Upper lobe of left lung (tissue), 6 donors: ENCODE results near the gene BANP. TPM values are rescaled to one million over a fixed set of nuclear protein-coding genes. Genes with fewer than 3 reads are reported as not detected.
"Not testable (repeated sequence)": the region's sequence is repeated elsewhere in the genome, so short reads cannot be mapped to it uniquely, and the experiment has no call there.

ENCODE experiments used
- ATAC-seq, 2 donors: fragments of 200-7000 bp; cut with Tn5 transposase; one replicate each; pipeline ENCODE4 v1.9.1; 2022; ENCODE audit warnings: mild to moderate bottlenecking in 2 of 2, moderate library complexity in 2 of 2; ENCODE audit not compliant: low FRiP score in 2 of 2
- DNase-seq, 2 donors: peaks; one replicate each; pipeline ENCODE4 v3.0.0-alpha.2; 2019 to 2020
- H3K27ac ChIP-seq, 4 donors: fragments of 200-600 bp; sonication (generic); one replicate each; pipeline ENCODE4 v1.5.1; 2016 to 2019
- H3K27me3 ChIP-seq, 4 donors: fragments of 200-600 bp; sonication (generic); one replicate each; pipeline ENCODE4 v1.5.1; 2017 to 2019
- H3K36me3 ChIP-seq, 4 donors: fragments of 200-600 bp; sonication (generic); one replicate each; pipeline ENCODE4 v1.5.1; 2016 to 2019
- H3K4me1 ChIP-seq, 4 donors: fragments of 200-600 bp; sonication (generic); one replicate each; pipeline ENCODE4 v1.5.1; 2018 to 2019
- H3K4me3 ChIP-seq, 4 donors: fragments of 200-600 bp; sonication (generic); one replicate each; pipeline ENCODE4 v1.5.1; 2017 to 2019; ENCODE audit warnings: mild to moderate bottlenecking in 2 of 4, moderate library complexity in 1 of 4
- H3K9me3 ChIP-seq, 4 donors: fragments of 200-600 bp; sonication (generic); one replicate each; pipeline ENCODE4 v1.5.1; 2018 to 2019
- CTCF ChIP-seq, 6 experiments: fragments of 450-650 bp in 4 of 6; fragments of 200-600 bp in 2 of 6; sonication (generic) in 2 of 6; IDR thresholded peaks; one replicate each; pipeline ENCODE4 v1.5.1; 2016 to 2019; ENCODE audit warnings: antibody characterized with exemption in 6 of 6
- EP300 ChIP-seq, 4 donors: sonication (generic); formaldehyde crosslinking; IDR thresholded peaks; one replicate each; pipeline ENCODE4 v1.5.1; 2017; ENCODE audit warnings: antibody characterized with exemption in 4 of 4, control low read depth in 2 of 4
- POLR2A ChIP-seq, 4 donors: fragments of 450-650 bp; IDR thresholded peaks; one replicate each; pipeline ENCODE4 v1.5.1; 2016 to 2017; ENCODE audit warnings: antibody characterized with exemption in 4 of 4, mild to moderate bottlenecking in 2 of 4
- POLR2AphosphoS5 ChIP-seq, 2 donors: sonication (generic); formaldehyde crosslinking; IDR thresholded peaks; one replicate each; pipeline ENCODE4 v1.5.1; 2017; ENCODE audit warnings: antibody characterized with exemption in 2 of 2
- WGBS, 2 donors: methylation state at CpG; one replicate each; pipeline ENCODE4 v1.1.5; 2017 to 2018; 5-methylcytosine and 5-hydroxymethylcytosine counted together
- total RNA-seq, 6 donors: library from RNA; depleted of rRNA in 4 of 6; stranded (reverse); fragments of >200 nt in 4 of 6; gene quantifications; one replicate each; pipeline versions ENCODE4 v1.1.0 to v1.2.1, GENCODE V29; 2016 to 2021
- donor health status: DM: no; HTN: no; CAD: no; lungs with moderate emphysema.
- donor health status: DM: no; HTN: yes; CAD: no; lungs with severe emphysema.

BANP gene
- total RNA-seq, 6 donors from 2014 or later: 15.2 to 47.1 (median 24.4) TPM

DNA sequence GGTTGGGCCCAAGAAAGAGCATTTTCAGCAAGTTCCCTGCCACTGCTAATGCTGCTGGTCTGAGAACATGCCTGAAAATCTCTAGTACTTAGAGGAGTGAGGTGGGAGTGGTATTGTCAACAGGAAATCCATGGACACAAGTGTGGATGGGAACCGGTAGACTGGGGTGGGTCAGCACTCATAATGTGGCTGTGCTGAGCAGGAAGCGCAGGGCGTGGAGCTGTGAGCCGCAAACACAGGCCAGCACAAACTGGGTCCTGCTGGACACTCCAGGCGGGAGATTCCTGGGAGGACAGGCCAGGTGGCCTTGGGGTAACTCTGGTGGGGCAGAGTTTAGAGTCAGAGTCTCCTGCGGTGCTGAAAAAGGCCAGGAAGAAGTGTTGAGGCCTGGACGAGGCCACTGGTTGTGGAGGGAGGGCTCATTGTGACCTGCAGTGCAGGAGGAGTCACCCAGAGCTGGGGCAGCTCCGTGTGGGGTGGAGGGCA, 62.6 kb downstream of the BANP start:
- no peaks in the 10 kb centered on the region for H3K27me3 ChIP-seq
- H3K27ac ChIP-seq: peak overlapping the region in 1 of 4 donors; percentile 54
- DNase-seq (peak; percentile 20 to 50), ATAC-seq (peak in 1 of 2 donors; percentile 45)
- peaks cover 0 to 17% (median 10%) of the 10 kb centered on the region in 4 donors for H3K4me1 ChIP-seq
- 74 to 81% methylated on average over 8 of the region's 8 CpGs for WGBS, 2 donors
- peaks cover 0 to 41% (median 18%) of the 10 kb centered on the region in 4 donors for H3K36me3 ChIP-seq
- TF ChIP-seq EP300 (IDR thresholded peaks at IDR 0.05): no peak
- no peak for TF ChIP-seq POLR2AphosphoS5 (IDR thresholded peaks at IDR 0.05)
- no peak for TF ChIP-seq CTCF (IDR thresholded peaks at IDR 0.05)
- TF ChIP-seq POLR2A (IDR thresholded peaks at IDR 0.05): no peak
- H3K4me3 ChIP-seq: no peak overlapping the region
- no peaks in the 10 kb centered on the region for H3K9me3 ChIP-seq

GRCh38 chr16:88014252-88014781, 63.1 kb downstream of the BANP start:
- Histone ChIP-seq H3K4me3 (no peak overlapping the region), H3K4me1 (peaks cover 0 to 17% (median 10%) of the 10 kb centered on the region in 4 donors), H3K27ac (peak overlapping the region in 1 of 4 donors; percentile 54), H3K36me3 (peaks cover 0 to 40% (median 20%) of the 10 kb centered on the region in 4 donors), H3K9me3 (no peaks in the 10 kb centered on the region), H3K27me3 (no peaks in the 10 kb centered on the region)
- 63 to 72% methylated on average over 5 to 10 of the region's 10 CpGs for WGBS, 2 donors
- ATAC-seq (peak in 1 of 2 donors; percentile 20), DNase-seq (peak in 1 of 2 donors; percentile 30)
- TF ChIP-seq CTCF (IDR thresholded peaks at IDR 0.05) (no peak), POLR2AphosphoS5 (IDR thresholded peaks at IDR 0.05) (no peak), EP300 (IDR thresholded peaks at IDR 0.05) (no peak), POLR2A (IDR thresholded peaks at IDR 0.05) (no peak)

DNA sequence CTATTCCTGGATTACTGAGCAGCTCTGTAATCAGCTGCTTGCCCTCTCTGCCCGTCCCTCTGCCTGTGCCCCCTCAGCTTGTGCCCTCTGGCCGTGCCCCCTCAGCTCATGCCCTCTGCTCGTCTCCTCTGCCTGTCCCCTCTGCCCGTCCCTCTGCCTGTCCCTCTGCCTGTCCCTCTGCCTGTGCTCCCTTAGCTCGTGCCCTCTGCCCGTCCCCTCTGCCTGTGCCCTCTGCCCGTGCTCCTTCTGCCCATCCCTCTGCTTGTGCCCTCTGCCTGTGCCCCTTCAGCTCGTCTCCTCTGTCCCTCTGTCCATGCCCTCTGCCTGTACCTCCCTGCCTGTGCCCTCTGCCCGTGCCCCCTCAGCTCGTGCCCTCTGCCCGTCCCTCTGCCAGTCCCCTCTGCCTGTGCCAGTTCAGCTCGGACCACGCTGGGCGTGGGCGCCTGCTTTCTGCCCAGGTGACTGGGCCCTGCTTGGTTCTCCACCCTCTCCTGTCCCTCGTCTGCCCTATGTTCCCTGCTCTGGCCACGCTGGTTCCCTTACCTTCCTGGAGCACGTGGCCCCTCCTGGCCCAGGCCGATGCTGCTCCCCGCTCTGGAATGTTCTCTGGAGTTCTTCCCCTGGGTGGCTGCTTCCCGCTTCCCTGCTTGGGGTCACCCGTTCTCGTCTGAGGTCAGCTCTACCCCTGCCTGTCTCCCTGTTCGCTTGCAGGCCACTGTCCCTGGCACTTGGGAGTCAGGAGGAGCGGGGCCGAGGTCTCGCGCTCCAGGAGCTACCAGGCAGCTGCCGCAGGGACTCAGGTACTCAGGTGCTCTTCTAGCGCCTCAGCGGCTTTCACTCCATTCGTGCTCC, 63.9 kb downstream of the BANP start:
- no peaks in the 10 kb centered on the region for H3K27me3 ChIP-seq
- H3K27ac ChIP-seq: no peak overlapping the region
- ATAC-seq (no peak), DNase-seq (peak in 1 of 2 donors; percentile 78)
- H3K36me3 ChIP-seq: peaks cover 0 to 40% (median 20%) of the 10 kb centered on the region in 4 donors
- H3K4me3 ChIP-seq: no peak overlapping the region
- H3K4me1 ChIP-seq: peaks cover 0 to 17% (median 10%) of the 10 kb centered on the region in 4 donors
- TF ChIP-seq EP300 (IDR thresholded peaks at IDR 0.05) (no peak), CTCF (IDR thresholded peaks at IDR 0.05) (no peak), POLR2AphosphoS5 (IDR thresholded peaks at IDR 0.05) (no peak), POLR2A (IDR thresholded peaks at IDR 0.05) (no peak)
- H3K9me3 ChIP-seq: no peaks in the 10 kb centered on the region
- 89 to 91% methylated on average over 18 to 20 of the region's 32 CpGs for whole genome bisulfite sequencing, 2 donors

DNA sequence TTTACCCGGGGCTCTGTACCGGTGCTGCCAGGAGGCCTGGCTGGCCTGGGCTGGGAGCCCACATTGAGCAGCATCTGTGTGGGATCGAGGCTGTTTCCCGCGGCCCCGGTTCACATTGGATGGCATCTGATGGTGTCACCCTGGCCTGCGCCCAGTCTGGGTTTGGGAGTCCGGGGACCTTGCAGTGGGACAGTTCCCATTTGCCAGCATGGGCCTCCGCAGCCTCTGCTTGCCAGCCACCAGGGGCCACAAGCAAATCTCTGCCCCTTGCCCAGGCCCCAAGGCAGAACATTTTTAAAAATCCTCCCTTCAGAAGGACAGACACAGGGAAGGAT, 64.5 kb downstream of the BANP start:
- TF ChIP-seq POLR2A (IDR thresholded peaks at IDR 0.05) (no peak), CTCF (IDR thresholded peaks at IDR 0.05) (no peak), POLR2AphosphoS5 (IDR thresholded peaks at IDR 0.05) (no peak), EP300 (IDR thresholded peaks at IDR 0.05) (no peak)
- peaks cover 0 to 17% (median 10%) of the 10 kb centered on the region in 4 donors for H3K4me1 ChIP-seq
- DNase-seq (no peak), ATAC-seq (no peak)
- no peaks in the 10 kb centered on the region for H3K27me3 ChIP-seq
- H3K27ac ChIP-seq: no peak overlapping the region
- no peak overlapping the region for H3K4me3 ChIP-seq
- peaks cover 0 to 37% (median 17%) of the 10 kb centered on the region in 4 donors for H3K36me3 ChIP-seq
- H3K9me3 ChIP-seq: no peaks in the 10 kb centered on the region
- WGBS, 2 donors: 94% methylated on average over 9 of the region's 9 CpGs; no CpG with 5 or more reads in 1 of the 2 donors

DNA sequence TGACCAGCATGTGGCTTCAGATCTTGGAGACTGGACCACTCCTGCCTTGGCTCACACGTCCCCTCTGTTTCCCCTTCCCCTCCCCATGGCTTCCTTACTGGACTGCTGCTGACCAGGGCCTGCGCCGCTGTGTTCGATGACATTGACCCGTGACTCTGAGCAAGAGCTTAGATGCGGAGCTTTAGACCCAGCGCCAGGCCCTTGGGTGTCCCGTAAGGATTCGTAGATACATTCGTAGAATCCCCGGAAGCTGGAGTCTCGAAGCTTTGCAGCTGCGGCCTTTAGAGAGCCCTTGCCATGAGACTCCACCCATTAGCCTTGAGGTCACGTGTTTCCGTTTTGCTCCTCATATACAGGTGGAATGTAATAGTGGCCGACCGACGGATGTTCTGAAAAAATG, 65.2 kb downstream of the BANP start:
- not testable (repeated sequence) for H3K4me3 ChIP-seq, H3K27me3 ChIP-seq, ATAC-seq, DNase-seq, H3K9me3 ChIP-seq, H3K27ac ChIP-seq
- WGBS, 2 donors: 81 to 91% methylated on average over 7 to 18 of the region's 18 CpGs
- Histone ChIP-seq H3K36me3 (peaks cover 0 to 35% (median 17%) of the 10 kb centered on the region in 4 donors), H3K4me1 (peaks cover 0 to 17% (median 10%) of the 10 kb centered on the region in 4 donors)
